Mesothelial cell of epicardium (in vitro differentiated cells): ENCODE results near the gene ALG8. TPM values are rescaled to one million over a fixed set of nuclear protein-coding genes. Genes with fewer than 3 reads are reported as not detected.

ENCODE experiments used
- DNase-seq, 2 experiments: peaks; one replicate each; pipeline ENCODE4 v3.0.0; 2021; ENCODE audit warnings: low spot score in 2 of 2; ENCODE audit not compliant: unreplicated experiment in 2 of 2
- H3K27ac Mint-ChIP-seq: 2 replicates; pipeline ENCODE4 v1.8.0; 2021; ENCODE audit warnings: mixed read lengths
- H3K27me3 Mint-ChIP-seq: 2 replicates; pipeline ENCODE4 v1.8.0; 2021; ENCODE audit warnings: low read depth, mixed read lengths
- H3K36me3 Mint-ChIP-seq: 2 replicates; pipeline ENCODE4 v1.8.0; 2021; ENCODE audit warnings: mixed read lengths
- H3K4me1 Mint-ChIP-seq: 2 replicates; pipeline ENCODE4 v1.8.0; 2021; ENCODE audit warnings: mixed read lengths
- H3K4me3 Mint-ChIP-seq: 2 replicates; pipeline ENCODE4 v1.8.0; 2021; ENCODE audit warnings: mild to moderate bottlenecking, moderate library complexity, mixed read lengths
- H3K9me3 Mint-ChIP-seq: 2 replicates; pipeline ENCODE4 v1.8.0; 2021; ENCODE audit warnings: mixed read lengths
- CTCF ChIP-seq: fragments of 200-600 bp; sonication (generic); IDR thresholded peaks from one replicate; pipeline ENCODE4 v1.5.0; 2021; ENCODE audit warnings: antibody characterized with exemption; ENCODE audit not compliant: unreplicated experiment
- total RNA-seq: library from RNA; stranded (reverse); gene quantifications from 3 replicates; pipeline ENCODE4 v1.2.1, GENCODE V29; 2021

ALG8 gene
- 53.7 to 63.0 TPM (median 61.6 TPM) in 3 replicates for total RNA-seq

DNA sequence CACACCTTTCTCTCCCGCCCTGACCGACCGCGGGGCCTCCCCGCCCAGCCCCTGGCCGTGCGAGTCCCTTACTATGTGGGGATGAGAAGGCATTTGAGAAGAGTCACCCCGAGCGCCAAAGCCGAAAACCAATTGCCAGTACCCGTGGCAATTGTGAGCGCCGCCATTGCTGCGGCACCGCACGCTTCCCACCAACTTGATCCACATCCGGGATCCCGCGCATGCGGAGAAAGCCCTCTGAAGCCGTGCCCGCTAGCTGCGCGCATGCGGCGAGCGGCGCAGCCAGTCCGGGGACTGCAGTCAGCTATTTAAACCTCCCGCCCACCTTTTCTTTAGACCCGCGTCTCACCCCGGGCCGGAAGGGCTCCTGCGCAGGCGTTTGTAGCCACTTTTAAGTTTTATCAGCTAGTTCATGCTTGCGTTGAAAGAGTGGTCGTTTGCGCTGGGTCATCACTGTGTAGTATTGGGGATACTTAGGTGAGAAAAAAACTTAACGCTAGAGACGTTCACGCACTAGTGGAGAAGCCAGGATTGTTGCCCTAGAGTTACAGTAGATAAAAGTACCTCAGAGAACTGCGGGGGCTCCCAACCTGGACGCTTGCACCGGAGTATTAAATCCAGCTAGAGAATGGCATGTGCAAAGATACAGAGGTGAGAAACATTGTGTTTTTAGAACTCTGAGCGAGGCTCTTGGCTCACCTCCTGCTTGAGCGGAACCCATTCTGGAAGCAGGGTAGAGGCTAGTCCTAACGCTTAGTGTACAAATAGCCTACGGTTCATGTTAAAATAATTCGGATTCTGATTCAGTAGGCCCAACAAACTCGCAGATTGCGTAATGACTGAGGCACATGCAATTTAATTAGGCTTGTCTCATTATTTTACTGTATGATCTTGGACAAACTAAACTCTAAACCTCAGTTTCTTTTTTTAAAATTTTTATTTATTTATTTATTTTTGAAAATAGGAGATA lies at the start of gene ALG8:
ALG8 (minus strand) TSS at position 205 of the 970 bp plus-strand sequence; CDS start at position 167, 38 bp downstream.
- H3K27me3 Mint-ChIP-seq: no peaks in the 10 kb centered on the region
- peaks cover 1% of the 10 kb centered on the region for H3K9me3 Mint-ChIP-seq
- H3K36me3 Mint-ChIP-seq: peaks cover 25% of the 10 kb centered on the region
- TF ChIP-seq CTCF: no peak
- peaks cover 22% of the 10 kb centered on the region for H3K4me1 Mint-ChIP-seq
- H3K27ac Mint-ChIP-seq: peak within 1 kb of the TSS; percentile 95
- peak within 1 kb of the TSS; percentile 96 for H3K4me3 Mint-ChIP-seq
- DNase-seq: peak; percentile 92 to 98

GRCh38 chr11:78188286-78189173 lies 49.1 kb upstream of the ALG8 start, which contains the start of the genes KCTD21 and USP35:
Gene KCTD21 (minus strand): TSS chr11:78188626. CDS start chr11:78174554, 14,072 bp downstream.
Gene USP35 (plus strand): TSS chr11:78188919. CDS start chr11:78196246, 7,327 bp downstream.
- no peaks in the 10 kb centered on the region for H3K27me3 Mint-ChIP-seq
- no peak for TF ChIP-seq CTCF

DNA sequence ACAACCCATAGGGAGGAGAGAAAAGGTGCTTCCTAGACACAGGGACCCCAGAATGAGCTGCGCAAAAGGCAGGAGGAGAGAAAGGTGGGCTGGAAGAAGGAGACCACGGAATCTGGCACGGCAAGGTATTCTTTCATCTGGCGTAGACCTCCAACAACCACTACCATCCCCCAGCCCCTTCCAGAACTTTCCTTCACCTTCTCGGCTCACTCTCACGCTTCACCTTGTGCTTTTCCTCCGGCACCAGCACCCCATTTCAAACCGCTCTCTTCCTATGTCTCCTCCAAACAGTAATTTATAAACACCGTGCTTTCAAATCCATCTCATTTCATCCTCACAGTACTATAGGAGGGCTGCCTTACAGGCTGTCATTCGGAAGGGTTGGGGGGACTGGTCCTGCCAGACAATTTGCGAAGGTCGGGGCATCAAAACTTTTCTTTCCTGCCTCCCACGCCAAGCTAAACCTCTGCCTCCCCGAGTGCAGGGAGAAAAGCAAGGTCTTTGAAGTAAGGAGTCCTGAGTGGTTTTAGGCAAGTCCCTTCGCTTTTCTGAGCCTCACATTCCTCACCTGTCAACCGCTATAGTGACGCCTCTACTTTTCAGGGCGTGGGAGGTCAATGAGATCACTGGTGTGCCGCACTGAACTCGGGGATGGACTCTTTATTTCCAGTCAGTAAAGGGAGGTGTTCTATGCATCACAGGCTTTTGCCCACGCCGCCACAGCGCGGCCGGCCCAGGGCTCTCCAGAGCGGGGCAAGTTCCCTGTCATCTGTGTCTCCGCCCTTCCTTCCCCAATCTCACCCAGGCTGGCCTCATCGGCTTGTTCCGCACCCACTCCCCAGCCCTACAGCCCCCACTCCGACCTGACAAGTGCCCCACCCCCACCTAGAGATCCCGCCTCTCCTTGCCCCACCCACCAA lies 48.2 kb upstream of the ALG8 start:
- Mint-ChIP-seq H3K4me3 (peak overlapping the region; percentile 95), H3K36me3 (peaks cover 1% of the 10 kb centered on the region), H3K27ac (peak overlapping the region; percentile 74), H3K4me1 (peaks cover 27% of the 10 kb centered on the region), H3K27me3 (no peaks in the 10 kb centered on the region), H3K9me3 (no peaks in the 10 kb centered on the region)
- DNase-seq: peak in 1 of 2 experiments; percentile 57
- no peak for TF ChIP-seq CTCF

More at GRCh38 chr11:78188286-78189173, 49.1 kb upstream of the ALG8 start, which contains the start of the genes KCTD21 and USP35:
- Mint-ChIP-seq H3K4me1 (peaks cover 27% of the 10 kb centered on the region), H3K27ac (peak within 1 kb of the TSS; percentile 74), H3K36me3 (no peaks in the 10 kb centered on the region), H3K9me3 (no peaks in the 10 kb centered on the region), H3K4me3 (peak within 1 kb of the TSS; percentile 95)
- peak; percentile 85 to 89 for DNase-seq

DNA sequence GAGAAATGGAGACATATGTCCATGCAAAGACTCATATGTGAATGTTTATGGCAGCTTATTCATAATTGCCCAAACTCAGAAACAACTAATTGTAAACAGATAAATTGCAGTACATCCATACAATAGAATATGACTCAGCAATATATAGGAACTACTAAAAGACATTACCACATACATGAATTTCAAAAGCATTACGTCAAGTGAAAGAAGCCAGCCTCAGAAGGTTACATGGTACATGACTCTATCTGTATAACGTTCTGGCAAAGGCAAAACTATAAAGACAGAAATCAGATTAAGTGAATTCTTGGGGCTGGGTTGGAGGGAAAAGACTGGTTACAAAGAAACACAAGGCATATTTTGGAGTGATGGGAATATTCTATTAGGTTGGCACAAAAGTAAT lies 41.8 kb upstream of the ALG8 start:
- Mint-ChIP-seq H3K36me3 (peaks cover 4% of the 10 kb centered on the region), H3K4me1 (no peaks in the 10 kb centered on the region), H3K27me3 (no peaks in the 10 kb centered on the region), H3K9me3 (peaks cover 2% of the 10 kb centered on the region), H3K4me3 (no peak overlapping the region), H3K27ac (no peak overlapping the region)
- TF ChIP-seq CTCF: no peak
- no peak for DNase-seq

DNA sequence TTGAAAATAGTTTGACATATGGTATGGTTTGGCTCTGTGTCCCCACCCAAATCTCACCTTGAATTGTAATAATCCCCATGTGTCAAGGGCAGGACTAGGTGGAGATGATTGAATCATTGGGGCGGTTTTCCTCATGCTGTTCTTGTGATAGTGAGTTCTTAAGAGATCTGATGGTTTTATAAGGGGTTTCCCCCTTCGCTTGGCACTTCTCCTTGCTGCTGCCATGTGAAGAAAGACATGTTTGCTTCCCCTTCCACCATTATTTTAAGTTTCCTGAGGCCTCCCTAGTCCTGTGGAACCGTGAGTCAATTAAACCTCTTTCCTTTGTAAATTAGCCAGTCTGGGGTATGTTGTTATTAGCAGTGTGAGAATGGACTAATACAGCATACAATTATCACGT lies 41.3 kb upstream of the ALG8 start:
- Mint-ChIP-seq H3K4me3 (no peak overlapping the region), H3K27ac (no peak overlapping the region), H3K9me3 (peaks cover 5% of the 10 kb centered on the region), H3K4me1 (no peaks in the 10 kb centered on the region), H3K27me3 (no peaks in the 10 kb centered on the region), H3K36me3 (peaks cover 5% of the 10 kb centered on the region)
- no peak for TF ChIP-seq CTCF
- no peak for DNase-seq
